HCT116 (cell line): ENCODE results near the gene RNF125. TPM values are rescaled to one million over a fixed set of nuclear protein-coding genes. Genes with fewer than 3 reads are reported as not detected.

Source experiments
- ATAC-seq: fragments of 200-7000 bp; cut with Tn5 transposase; 2 replicates; pipeline ENCODE4 v1.9.1; 2020; ENCODE audit warnings: mild to moderate bottlenecking, moderate library complexity
- BruUV-seq: library from RNA; stranded (reverse); fragments of 400-500 nt; replicated peaks from 2 replicates; lab custom pipeline; 2021; lab: Mats Ljungman, UMichigan
- CTCF ChIA-PET: fragments of 300-600 bp; sonication (Branson Sonifier 250); formaldehyde crosslinking; loops from one replicate; lab custom pipeline; 2021; ENCODE audit warnings: antibody characterized with exemption; lab: Charles Lee
- POLR2A ChIA-PET: fragments of 300-600, 350-600 bp; sonication (Branson Sonifier 250); formaldehyde crosslinking; loops from one replicate; lab custom pipeline; 2021; ENCODE audit warnings: antibody characterized with exemption; lab: Charles Lee
- RAD21 ChIA-PET, 2 experiments: fragments of 300-600 bp; sonication (Branson Sonifier 250); formaldehyde crosslinking; loops; one replicate each; lab custom pipeline; 2023; ENCODE audit warnings: low total read pairs in 2 of 2; ENCODE audit not compliant: uncharacterized antibody in 2 of 2, unreplicated experiment in 2 of 2, low non-redundant PET in 1 of 2; lab: Charles Lee
- DNase-seq: peaks from one replicate; pipeline ENCODE4 v3.0.0-alpha.2; 2010; ENCODE audit warnings: low read depth, low spot score
- H2AFZ ChIP-seq: fragments of 200-600 bp; shearing (Covaris generic), sonication (generic); 2 replicates; pipeline ENCODE4 v1.6.1; 2017; ENCODE audit warnings: low read depth, mixed run types, mixed read lengths, antibody characterized with exemption, low read length; ENCODE audit not compliant: poor library complexity, severe bottlenecking
- H3K27ac ChIP-seq: 2 replicates; pipeline ENCODE4 v1.5.1; 2012; ENCODE audit warnings: low read depth, low read length
- H3K27me3 ChIP-seq: fragments of 200-600 bp; sonication (generic); 2 replicates; pipeline ENCODE4 v1.6.1; 2016; ENCODE audit warnings: mixed run types, low read length, mixed read lengths; ENCODE audit not compliant: insufficient read depth
- H3K36me3 ChIP-seq, 2 experiments: fragments of 200-500 bp in 1 of 2; fragments of 200-600 bp in 1 of 2; sonication (Bioruptor generic) in 1 of 2; sonication (generic) in 1 of 2; 2 replicates each; pipeline versions ENCODE4 v1.5.1 to v1.6.1; 2014 to 2016; ENCODE audit warnings: low read length in 2 of 2, inconsistent platforms in 1 of 2, mixed read lengths in 1 of 2, mixed run types in 1 of 2; ENCODE audit not compliant: insufficient read depth in 2 of 2, control insufficient read depth in 1 of 2
- H3K4me1 ChIP-seq, 2 experiments: fragments of 200-600 bp in 1 of 2; sonication (generic) in 1 of 2; 2 replicates each; pipeline versions ENCODE4 v1.5.1 to v1.6.1; 2012 to 2017; ENCODE audit warnings: low read length in 2 of 2, inconsistent platforms in 1 of 2, mild to moderate bottlenecking in 1 of 2, mixed read lengths in 1 of 2, mixed run types in 1 of 2, moderate library complexity in 1 of 2; ENCODE audit not compliant: insufficient read depth in 2 of 2, control insufficient read depth in 1 of 2
- H3K4me2 ChIP-seq: fragments of 200-600 bp; sonication (generic); 2 replicates; pipeline ENCODE4 v1.6.1; 2017; ENCODE audit warnings: mixed run types, low read length, mixed read lengths
- H3K4me3 ChIP-seq, 2 experiments: fragments of 200-600 bp in 1 of 2; sonication (generic) in 1 of 2; replicated peaks in 1 of 2; 2 replicates each; pipeline ENCODE4 v1.5.1; 2011 to 2016; ENCODE audit warnings: low read length in 2 of 2, control low read depth in 1 of 2, low read depth in 1 of 2, mild to moderate bottlenecking in 1 of 2, mixed read lengths in 1 of 2, mixed run types in 1 of 2
- H3K79me2 ChIP-seq: fragments of 200-600 bp; sonication (generic); 2 replicates; pipeline ENCODE4 v1.6.1; 2017; ENCODE audit warnings: mild to moderate bottlenecking, mixed run types, low read length, moderate library complexity, mixed read lengths; ENCODE audit not compliant: insufficient read depth
- H3K9ac ChIP-seq: fragments of 200-600 bp; sonication (generic); 2 replicates; pipeline ENCODE4 v1.6.1; 2016; ENCODE audit warnings: low read length, mixed read lengths
- H3K9me2 ChIP-seq: fragments of 200-600 bp; sonication (generic), shearing (Covaris generic); 2 replicates; pipeline ENCODE4 v1.6.1; 2017; ENCODE audit warnings: mixed run types, mild to moderate bottlenecking, moderate library complexity; ENCODE audit not compliant: insufficient read depth
- H3K9me3 ChIP-seq, 2 experiments: fragments of 200-500 bp in 1 of 2; fragments of 200-600 bp in 1 of 2; sonication (Bioruptor generic) in 1 of 2; sonication (generic) in 1 of 2; 2 replicates each; pipeline ENCODE4 v1.6.1; 2014 to 2017; ENCODE audit warnings: low read length in 2 of 2, mixed read lengths in 2 of 2, inconsistent platforms in 1 of 2, low read depth in 1 of 2, mild to moderate bottlenecking in 1 of 2, mixed run types in 1 of 2, moderate library complexity in 1 of 2; ENCODE audit not compliant: control insufficient read depth in 1 of 2, insufficient read depth in 1 of 2
- H4K20me1 ChIP-seq: fragments of 200-600 bp; sonication (generic), shearing (Covaris generic); 2 replicates; pipeline ENCODE4 v1.6.1; 2017; ENCODE audit warnings: mixed run types, mild to moderate bottlenecking, moderate library complexity; ENCODE audit not compliant: insufficient read depth
- CEBPB ChIP-seq: IDR thresholded peaks from 2 replicates; pipeline ENCODE4 v1.6.1; 2012; ENCODE audit warnings: low read depth
- FOSL1 ChIP-seq: IDR thresholded peaks from 2 replicates; pipeline ENCODE4 v1.6.1; 2012; ENCODE audit warnings: low read depth
- JUND ChIP-seq: IDR thresholded peaks from 2 replicates; pipeline ENCODE4 v1.6.1; 2012
- POLR2A ChIP-seq: IDR thresholded peaks from 2 replicates; pipeline ENCODE4 v1.7.0; 2011; ENCODE audit warnings: borderline replicate concordance; ENCODE audit not compliant: insufficient read depth, insufficient read length; ENCODE audit errors: extremely low read depth
- REST ChIP-seq: IDR thresholded peaks from 2 replicates; pipeline ENCODE4 v1.6.1; 2012; ENCODE audit warnings: low read depth
- SP1 ChIP-seq: IDR thresholded peaks from 2 replicates; pipeline ENCODE4 v1.6.1; 2012; ENCODE audit warnings: low read depth
- TCF7L2 ChIP-seq: IDR thresholded peaks from 2 replicates; pipeline ENCODE4 v1.7.0; 2011; ENCODE audit warnings: borderline replicate concordance, inconsistent platforms; ENCODE audit not compliant: insufficient read depth, insufficient read length; ENCODE audit errors: extremely low read depth
- intact Hi-C: fragments of 100-400 bp; cut with micrococcal nuclease; formaldehyde crosslinking; loops from 2 replicates; pipeline ENCODE4 v1.10.0; 2022
- total RNA-seq: library from RNA; stranded (reverse); gene quantifications from one replicate; pipeline ENCODE4 v1.2.1, GENCODE V29; 2021; ENCODE audit not compliant: unreplicated experiment

The RNF125 gene
- total RNA-seq, 1 experiment from 2014 or later = 7.4 TPM

GRCh38 chr18:32010124-32010721 lies 8.4 kb upstream of the RNF125 start:
- ATAC-seq = peak; percentile 61
- H3K27ac ChIP-seq = no peak overlapping the region
- H2AFZ ChIP-seq = no peak overlapping the region
- H3K9ac ChIP-seq = no peak overlapping the region
- RAD21 ChIA-PET = no interaction called here
- DNase-seq = peak; percentile 28
- peak overlapping the region; percentile 12 for H3K4me2 ChIP-seq
- BruUV-seq = no TSS peak
- no peaks in the 10 kb centered on the region for H3K9me3 ChIP-seq
- no peaks in the 10 kb centered on the region for H3K79me2 ChIP-seq
- intact Hi-C loops = no loop called here
- no peaks in the 10 kb centered on the region for H4K20me1 ChIP-seq
- no peak overlapping the region for H3K4me3 ChIP-seq
- H3K27me3 ChIP-seq = no peaks in the 10 kb centered on the region
- no peaks in the 10 kb centered on the region for H3K36me3 ChIP-seq
- peaks cover 0 to 12% of the 10 kb centered on the region in 2 experiments; a peak in 2 of 4 replicates for H3K4me1 ChIP-seq
- POLR2A ChIA-PET = no interaction called here
- CTCF ChIA-PET = no interaction called here
- TF ChIP-seq CEBPB (no peak), JUND (peak; percentile 24; the same call in 1 of the 2 replicates), TCF7L2 (no peak), REST (no peak), SP1 (no peak), FOSL1 (peak; percentile 31; the same call in 1 of the 2 replicates), POLR2A (no peak)
- no peaks in the 10 kb centered on the region for H3K9me2 ChIP-seq
